ENCODE data around the gene ISG20L2. TPM values are rescaled to one million over a fixed set of nuclear protein-coding genes. Genes with fewer than 3 reads are reported as not detected.

ISG20L2 gene
- total RNA-seq, 1 donor from 2014 or later, result 27.5 TPM

GRCh38 chr1:156752843-156753482, 24.4 kb upstream of the ISG20L2 start:
- ATAC-seq, result no peak

GRCh38 chr1:156751757-156752481, 23.4 kb upstream of the ISG20L2 start:
- ATAC-seq, result peak; percentile 85

GRCh38 chr1:156751451-156751756, 22.8 kb upstream of the ISG20L2 start, which contains the start of gene HDGF:
HDGF (minus strand) TSS chr1:156751675; CDS start chr1:156751429, 246 bp downstream.
- no peak for ATAC-seq

GRCh38 chr1:156750711-156751450, 22.3 kb upstream of the ISG20L2 start:
- ATAC-seq, result no peak

GRCh38 chr1:156750191-156750672, 21.7 kb upstream of the ISG20L2 start:
- ATAC-seq, result peak; percentile 58

- ATAC-seq, result no peak
These were observed 21.0 kb upstream of the ISG20L2 start for GRCh38 chr1:156749419-156750118.

- ATAC-seq, result peak; percentile 45
These were observed 20.3 kb upstream of the ISG20L2 start for GRCh38 chr1:156748670-156749418.

GRCh38 chr1:156747742-156748669, 19.4 kb upstream of the ISG20L2 start:
- no peak for ATAC-seq

GRCh38 chr1:156746728-156747631, 18.4 kb upstream of the ISG20L2 start:
- ATAC-seq, result peak; percentile 24

- ATAC-seq, result no peak
These were observed 17.8 kb upstream of the ISG20L2 start for GRCh38 chr1:156746406-156746727.

GRCh38 chr1:156745881-156746280, 17.3 kb upstream of the ISG20L2 start:
- no peak for ATAC-seq

- ATAC-seq, result no peak
These were observed 16.3 kb upstream of the ISG20L2 start for GRCh38 chr1:156744786-156745419.

- ATAC-seq, result no peak
These were observed 15.8 kb upstream of the ISG20L2 start for GRCh38 chr1:156744344-156744743.

- ATAC-seq, result no peak
These were observed 15.1 kb upstream of the ISG20L2 start for GRCh38 chr1:156743367-156744302.

GRCh38 chr1:156742801-156743200, 14.2 kb upstream of the ISG20L2 start:
- no peak for ATAC-seq

- ATAC-seq, result no peak
These were observed 13.5 kb upstream of the ISG20L2 start for GRCh38 chr1:156742017-156742416.

GRCh38 chr1:156741481-156741983, 13.0 kb upstream of the ISG20L2 start:
- peak; percentile 0 for ATAC-seq

All from esophagus mucosa (tissue), 1 donor.